Vagina (tissue), 2 donors: ENCODE data around the gene NEDD4L. TPM values are rescaled to one million over a fixed set of nuclear protein-coding genes. Genes with fewer than 3 reads are reported as not detected.
A peak's percentile ranks its signal among the peaks of the same experiment; 100 is the strongest.

Source experiments
- DNase-seq, 2 donors: peaks; one replicate each; pipeline ENCODE4 v3.0.0-alpha.2; 2017; ENCODE audit errors: extremely low spot score in 2 of 2
- H3K27ac ChIP-seq: fragments of 200-600 bp; sonication (generic); one replicate; pipeline ENCODE4 v1.5.1; 2019
- H3K27me3 ChIP-seq: fragments of 200-600 bp; sonication (generic); one replicate; pipeline ENCODE4 v1.5.1; 2019
- H3K36me3 ChIP-seq, 2 donors: fragments of 200-600 bp; sonication (generic); one replicate each; pipeline ENCODE4 v1.5.1; 2017 to 2019
- H3K4me1 ChIP-seq: fragments of 200-600 bp; sonication (generic); one replicate; pipeline ENCODE4 v1.5.1; 2019
- H3K4me3 ChIP-seq, 2 donors: fragments of 200-600 bp; sonication (generic); 1 replicate in 1 of 2; 2 replicates in 1 of 2; pipeline ENCODE4 v1.5.1; 2016 to 2019
- H3K9me3 ChIP-seq: fragments of 200-600 bp; sonication (generic); one replicate; pipeline ENCODE4 v1.5.1; 2019
- CTCF ChIP-seq, 3 experiments: fragments of 450-650 bp in 2 of 3; fragments of 200-600 bp in 1 of 3; sonication (generic) in 1 of 3; IDR thresholded peaks; one replicate each; pipeline ENCODE4 v1.5.1; 2017 to 2019; ENCODE audit warnings: antibody characterized with exemption in 3 of 3, mild to moderate bottlenecking in 2 of 3, moderate library complexity in 2 of 3
- POLR2A ChIP-seq, 2 donors: fragments of 450-650 bp; IDR thresholded peaks; one replicate each; pipeline ENCODE4 v1.6.1; 2017; ENCODE audit warnings: antibody characterized with exemption in 2 of 2, mild to moderate bottlenecking in 2 of 2, moderate library complexity in 2 of 2
- POLR2AphosphoS5 ChIP-seq, 2 donors: sonication (generic); formaldehyde crosslinking; IDR thresholded peaks; one replicate each; pipeline ENCODE4 v1.9.0; 2017; ENCODE audit warnings: antibody characterized with exemption in 2 of 2, mild to moderate bottlenecking in 2 of 2, low read depth in 1 of 2; ENCODE audit not compliant: insufficient read depth in 1 of 2
- intact Hi-C: fragments of 100-400 bp; cut with DNase I; formaldehyde crosslinking; loops from one replicate; pipeline ENCODE4 v1.15.1; 2023
- total RNA-seq: library from RNA; depleted of rRNA; stranded (reverse); fragments of >200 nt; gene quantifications from one replicate; pipeline ENCODE4 v1.2.3, GENCODE V29; 2016

Gene NEDD4L
- total RNA-seq, 1 donor from 2014 or later = 42.2 TPM

- Histone ChIP-seq H3K27me3 (no peaks in the 10 kb centered on the region), H3K36me3 (no peaks in the 10 kb centered on the region), H3K9me3 (no peaks in the 10 kb centered on the region), H3K4me3 (no peak overlapping the region), H3K4me1 (no peaks in the 10 kb centered on the region), H3K27ac (no peak overlapping the region)
- intact Hi-C loops = no loop called here
- no peak for DNase-seq
- TF ChIP-seq POLR2A (IDR thresholded peaks at IDR 0.05) = no peak
- no peak for TF ChIP-seq POLR2AphosphoS5 (IDR thresholded peaks at IDR 0.05; ENCODE audit: insufficient read depth in 1 of 2, low read depth in 1 of 2)
- no peak for TF ChIP-seq CTCF (IDR thresholded peaks at IDR 0.05)
Observed at GRCh38 chr18:58158459-58158858, 114.4 kb downstream of the NEDD4L start.

- DNase-seq = no peak
- no peak for TF ChIP-seq POLR2A (IDR thresholded peaks at IDR 0.05)
- TF ChIP-seq POLR2AphosphoS5 (IDR thresholded peaks at IDR 0.05; ENCODE audit: insufficient read depth in 1 of 2, low read depth in 1 of 2) = no peak
- Histone ChIP-seq H3K27ac (no peak overlapping the region), H3K36me3 (no peaks in the 10 kb centered on the region), H3K4me1 (no peaks in the 10 kb centered on the region), H3K27me3 (no peaks in the 10 kb centered on the region), H3K4me3 (no peak overlapping the region), H3K9me3 (no peaks in the 10 kb centered on the region)
- intact Hi-C loops = no loop called here
Observed at GRCh38 chr18:58161659-58162058, 117.6 kb downstream of the NEDD4L start.

GRCh38 chr18:58162127-58162526 is 118.1 kb downstream of the NEDD4L start:
- TF ChIP-seq POLR2A (IDR thresholded peaks at IDR 0.05) (no peak), POLR2AphosphoS5 (IDR thresholded peaks at IDR 0.05; ENCODE audit: insufficient read depth in 1 of 2, low read depth in 1 of 2) (no peak), CTCF (IDR thresholded peaks at IDR 0.05) (no peak)
- DNase-seq = peak in 1 of 2 donors; percentile 54
- Histone ChIP-seq H3K4me1 (no peaks in the 10 kb centered on the region), H3K27me3 (no peaks in the 10 kb centered on the region), H3K9me3 (no peaks in the 10 kb centered on the region), H3K4me3 (no peak overlapping the region), H3K36me3 (no peaks in the 10 kb centered on the region), H3K27ac (no peak overlapping the region)
- intact Hi-C loops = no loop called here

GRCh38 chr18:58163004-58163590 is 119.1 kb downstream of the NEDD4L start:
- intact Hi-C loops = no loop called here
- DNase-seq = peak in 1 of 2 donors; percentile 49
- no peak overlapping the region for H3K27ac ChIP-seq

GRCh38 chr18:58166278-58166844 is 122.3 kb downstream of the NEDD4L start:
- DNase-seq = peak in 1 of 2 donors; percentile 6
- no peaks in the 10 kb centered on the region for H3K4me1 ChIP-seq
- no peaks in the 10 kb centered on the region for H3K9me3 ChIP-seq
- H3K4me3 ChIP-seq = no peak overlapping the region
- no peak overlapping the region for H3K27ac ChIP-seq
- intact Hi-C loops = no loop called here
- TF ChIP-seq POLR2AphosphoS5 (IDR thresholded peaks at IDR 0.05; ENCODE audit: insufficient read depth in 1 of 2, low read depth in 1 of 2) (no peak), POLR2A (IDR thresholded peaks at IDR 0.05) (no peak), CTCF (IDR thresholded peaks at IDR 0.05) (no peak)
- no peaks in the 10 kb centered on the region for H3K27me3 ChIP-seq
- no peaks in the 10 kb centered on the region for H3K36me3 ChIP-seq

More at GRCh38 chr18:58163004-58163590, 119.1 kb downstream of the NEDD4L start:
- Histone ChIP-seq H3K36me3 (no peaks in the 10 kb centered on the region), H3K4me1 (no peaks in the 10 kb centered on the region), H3K9me3 (no peaks in the 10 kb centered on the region), H3K4me3 (no peak overlapping the region), H3K27me3 (no peaks in the 10 kb centered on the region)
- TF ChIP-seq CTCF (IDR thresholded peaks at IDR 0.05) = no peak
